Astrocyte (in vitro differentiated cells and primary cell): ENCODE data around the gene EXD2. TPM values are rescaled to one million over a fixed set of nuclear protein-coding genes. Genes with fewer than 3 reads are reported as not detected.

Source experiments
- DNase-seq: peaks from one replicate; pipeline ENCODE4 v3.0.0-alpha.2; 2010; ENCODE audit warnings: low read depth
- FAIRE-seq: peaks from 2 replicates; lab custom pipeline; 2011; peaks lifted over from hg19 to GRCh38; lab: Jason Lieb, UNC
- H2AFZ ChIP-seq: 2 replicates; pipeline ENCODE4 v1.6.0; 2012; ENCODE audit warnings: low read depth, low read length, inconsistent platforms
- H3K27ac ChIP-seq: 2 replicates; pipeline ENCODE4 v1.5.1; 2011; ENCODE audit warnings: low read depth, low read length, inconsistent platforms
- H3K27me3 ChIP-seq: 2 replicates; pipeline ENCODE4 v1.6.0; 2011; ENCODE audit warnings: low read length, inconsistent platforms; ENCODE audit not compliant: insufficient read depth
- H3K36me3 ChIP-seq: 2 replicates; pipeline ENCODE4 v1.5.1; 2011; ENCODE audit warnings: low read length, inconsistent platforms; ENCODE audit not compliant: insufficient read depth
- H3K4me1 ChIP-seq: 2 replicates; pipeline ENCODE4 v1.5.1; 2011; ENCODE audit warnings: low read length, inconsistent platforms; ENCODE audit not compliant: insufficient read depth
- H3K4me2 ChIP-seq: 2 replicates; pipeline ENCODE4 v1.6.0; 2012; ENCODE audit warnings: low read length, inconsistent platforms
- H3K4me3 ChIP-seq: 2 replicates; pipeline ENCODE4 v1.5.1; 2011; ENCODE audit warnings: low read depth, mild to moderate bottlenecking, low read length, inconsistent platforms; ENCODE audit not compliant: insufficient read depth
- H3K79me2 ChIP-seq: 2 replicates; pipeline ENCODE4 v1.6.0; 2012; ENCODE audit warnings: mild to moderate bottlenecking, low read length, inconsistent platforms; ENCODE audit not compliant: insufficient read depth
- H3K9ac ChIP-seq: 2 replicates; pipeline ENCODE4 v1.6.0; 2012; ENCODE audit warnings: mild to moderate bottlenecking, low read length, inconsistent platforms
- H3K9me3 ChIP-seq: 2 replicates; pipeline ENCODE4 v1.5.1; 2012; ENCODE audit warnings: low read depth, mild to moderate bottlenecking, low read length, inconsistent platforms; ENCODE audit not compliant: insufficient read depth
- H4K20me1 ChIP-seq: 2 replicates; pipeline ENCODE4 v1.6.0; 2012; ENCODE audit warnings: low read length, inconsistent platforms; ENCODE audit not compliant: insufficient read depth
- H3K27ac Mint-ChIP-seq: one replicate; pipeline ENCODE4 v1.8.0; 2021; ENCODE audit warnings: mild to moderate bottlenecking, mixed read lengths; ENCODE audit not compliant: unreplicated experiment
- H3K27me3 Mint-ChIP-seq: one replicate; pipeline ENCODE4 v1.8.0; 2021; ENCODE audit warnings: low read depth, mixed read lengths; ENCODE audit not compliant: unreplicated experiment
- H3K36me3 Mint-ChIP-seq: one replicate; pipeline ENCODE4 v1.8.0; 2021; ENCODE audit warnings: low read depth, mixed read lengths; ENCODE audit not compliant: unreplicated experiment
- H3K4me1 Mint-ChIP-seq: one replicate; pipeline ENCODE4 v1.8.0; 2021; ENCODE audit warnings: low read depth, mixed read lengths; ENCODE audit not compliant: unreplicated experiment
- H3K4me3 Mint-ChIP-seq: one replicate; pipeline ENCODE4 v1.8.0; 2021; ENCODE audit warnings: mild to moderate bottlenecking, moderate library complexity, mixed read lengths; ENCODE audit not compliant: unreplicated experiment
- H3K9me3 Mint-ChIP-seq: one replicate; pipeline ENCODE4 v1.8.0; 2021; ENCODE audit warnings: mild to moderate bottlenecking, mixed read lengths; ENCODE audit not compliant: unreplicated experiment
- CTCF ChIP-seq: IDR thresholded peaks from 2 replicates; pipeline ENCODE4 v1.5.1; 2011; ENCODE audit warnings: low read depth, mild to moderate bottlenecking, inconsistent platforms, low read length, moderate library complexity; ENCODE audit not compliant: insufficient read depth
- EZH2 ChIP-seq: IDR thresholded peaks from 2 replicates; pipeline ENCODE4 v1.6.1; 2012; ENCODE audit warnings: mild to moderate bottlenecking, low read length, inconsistent platforms; ENCODE audit not compliant: insufficient read depth
- total RNA-seq: library from RNA; stranded (reverse); gene quantifications from 2 replicates; pipeline ENCODE4 v1.2.1, GENCODE V29; 2021

EXD2 gene
- total RNA-seq, 1 donor from 2014 or later: 30.7 TPM

- peaks cover 5% of the 10 kb centered on the region for H3K4me1 Mint-ChIP-seq
- H3K9me3 ChIP-seq: no peaks in the 10 kb centered on the region
- H4K20me1 ChIP-seq: no peaks in the 10 kb centered on the region
- H3K4me2 ChIP-seq: no peak overlapping the region
- no peak overlapping the region for H3K9ac ChIP-seq
- H3K9me3 Mint-ChIP-seq: no peaks in the 10 kb centered on the region
- H3K36me3 Mint-ChIP-seq: no peaks in the 10 kb centered on the region
- H3K27me3 Mint-ChIP-seq: no peaks in the 10 kb centered on the region
- H3K27ac ChIP-seq: no peak overlapping the region
- no peaks in the 10 kb centered on the region for H3K36me3 ChIP-seq
- DNase-seq: no peak
- peaks cover 26% of the 10 kb centered on the region for H3K79me2 ChIP-seq
- peaks cover 3% of the 10 kb centered on the region for H3K4me1 ChIP-seq
- peak overlapping the region; percentile 95 for H3K4me3 Mint-ChIP-seq
- peaks cover 2% of the 10 kb centered on the region for H3K27me3 ChIP-seq
- H3K27ac Mint-ChIP-seq: no peak overlapping the region
- no peak overlapping the region for H3K4me3 ChIP-seq
- TF ChIP-seq CTCF: no peak
- TF ChIP-seq EZH2: no peak
- FAIRE-seq: no peak
- H2AFZ ChIP-seq: no peak overlapping the region
Measured at GRCh38 chr14:69190191-69190590, 1.1 kb upstream of the EXD2 start.

GRCh38 chr14:69193721-69194120, 2.4 kb downstream of the EXD2 start:
- no peaks in the 10 kb centered on the region for H3K36me3 Mint-ChIP-seq
- H3K4me1 ChIP-seq: peaks cover 3% of the 10 kb centered on the region

More at GRCh38 chr14:69193721-69194120, 2.4 kb downstream of the EXD2 start:
- no peak overlapping the region for H3K4me2 ChIP-seq
- no peak overlapping the region for H2AFZ ChIP-seq
- FAIRE-seq (no peak), DNase-seq (no peak)
- H4K20me1 ChIP-seq: peaks cover 3% of the 10 kb centered on the region
- H3K36me3 ChIP-seq: no peaks in the 10 kb centered on the region
- H3K4me3 Mint-ChIP-seq: no peak overlapping the region
- H3K79me2 ChIP-seq: peaks cover 51% of the 10 kb centered on the region
- H3K27me3 ChIP-seq: no peaks in the 10 kb centered on the region
- H3K27ac ChIP-seq: no peak overlapping the region
- no peaks in the 10 kb centered on the region for H3K9me3 ChIP-seq
- no peak overlapping the region for H3K9ac ChIP-seq
- H3K9me3 Mint-ChIP-seq: no peaks in the 10 kb centered on the region
- TF ChIP-seq CTCF: no peak
- no peak for TF ChIP-seq EZH2
- no peak overlapping the region for H3K4me3 ChIP-seq
- no peaks in the 10 kb centered on the region for H3K27me3 Mint-ChIP-seq
- H3K4me1 Mint-ChIP-seq: peaks cover 8% of the 10 kb centered on the region
- no peak overlapping the region for H3K27ac Mint-ChIP-seq
